Heart left ventricle (tissue), 16 donors: Measurements from ENCODE around the gene SPI1. TPM values are rescaled to one million over a fixed set of nuclear protein-coding genes. Genes with fewer than 3 reads are reported as not detected.

ENCODE experiments used
- ATAC-seq, 4 donors: fragments of 200-7000 bp; cut with Tn5 transposase; one replicate each; pipeline ENCODE4 v1.9.1; 2020 to 2022; ENCODE audit warnings: moderate library complexity in 4 of 4, mild to moderate bottlenecking in 3 of 4, moderate number of reproducible peaks in 1 of 4
- DNase-seq, 5 donors: peaks; one replicate each; pipeline ENCODE4 v3.0.0-alpha.2; 2020
- H3K27ac ChIP-seq, 12 donors: fragments of 200-600 bp; sonication (generic) in 4 of 12; one replicate each; pipeline versions ENCODE4 v1.5.0 to v1.8.0; 2016 to 2022; ENCODE audit warnings: mild to moderate bottlenecking in 2 of 12
- H3K27me3 ChIP-seq, 9 donors: fragments of 200-600 bp; sonication (generic) in 2 of 9; one replicate each; pipeline versions ENCODE4 v1.5.1 to v1.8.0; 2016 to 2022; ENCODE audit warnings: mild to moderate bottlenecking in 3 of 9
- H3K36me3 ChIP-seq, 9 donors: fragments of 200-600 bp; sonication (generic) in 2 of 9; one replicate each; pipeline versions ENCODE4 v1.5.0 to v1.8.0; 2018 to 2022; ENCODE audit warnings: mild to moderate bottlenecking in 2 of 9
- H3K4me1 ChIP-seq, 12 donors: fragments of 200-600 bp; sonication (generic) in 4 of 12; one replicate each; pipeline versions ENCODE4 v1.5.0 to v1.8.0; 2016 to 2022; ENCODE audit warnings: mild to moderate bottlenecking in 3 of 12
- H3K4me3 ChIP-seq, 12 donors: fragments of 200-600 bp; sonication (generic) in 4 of 12; one replicate each; pipeline versions ENCODE4 v1.5.0 to v1.8.0; 2017 to 2022; ENCODE audit warnings: mild to moderate bottlenecking in 9 of 12, moderate library complexity in 4 of 12
- H3K9me3 ChIP-seq, 12 donors: fragments of 200-600 bp; sonication (generic) in 4 of 12; one replicate each; pipeline versions ENCODE4 v1.5.0 to v1.8.0; 2016 to 2022; ENCODE audit warnings: mild to moderate bottlenecking in 1 of 12
- POLR2A ChIP-seq, 2 donors: fragments of 450-650 bp; IDR thresholded peaks; one replicate each; pipeline ENCODE4 v1.6.1; 2017; ENCODE audit warnings: antibody characterized with exemption in 2 of 2, mild to moderate bottlenecking in 2 of 2, moderate library complexity in 2 of 2
- WGBS, 4 donors: extraction: QIAGEN DNeasy Blood & Tissue Kit in 2 of 4; methylation state at CpG; one replicate each; pipeline versions ENCODE4 v1.1.5 to v1.1.7; 2013 to 2018; 5-methylcytosine and 5-hydroxymethylcytosine counted together
- intact Hi-C, 10 donors: fragments of 100-400 bp; cut with DNase I; formaldehyde crosslinking; loops; one replicate each; pipeline versions ENCODE4 v1.11.1 to v1.14.2; 2022
- polyA plus RNA-seq, 2 donors: library from polyadenylated mRNA; stranded (reverse); fragments of 200-250 nt; gene quantifications; one replicate each; pipeline ENCODE4 v1.2.3, GENCODE V29; 2013
- total RNA-seq, 9 donors: library from RNA; depleted of rRNA in 2 of 9; stranded (reverse); fragments of >200 nt in 2 of 9; fragmentation: NEBNext Ultra II Directional in 3 of 9; extraction: Animal tissue kit (Norgen Biotek cat#: 25700) in 3 of 9; gene quantifications; one replicate each; pipeline versions ENCODE4 v1.1.0 to v1.2.4, GENCODE V29; 2016 to 2023
- TF ChIP-seq, protein P1 (sequence below), 12 donors: fragments of 200-600 bp; sonication (generic) in 4 of 12; IDR thresholded peaks; one replicate each; pipeline versions ENCODE4 v1.5.0 to v1.8.0; 2018 to 2022; ENCODE audit warnings: antibody characterized with exemption in 12 of 12, mild to moderate bottlenecking in 5 of 12
- donor health status: ischemic (EF 13 %, LVEDD 7.1; RV severe dilation, severe dysfunction).
- donor health status: healthy with polysubstance abuse.
- donor health status: DM: no; HTN: yes; CAD: no.
- donor health status: DM: no; HTN: no; CAD: no.
- donor health status: ischemic (EF 25% LVEDD 6.9; RV normal size, moderate dysfunction).
- donor health status: ischemic (EF 25% LVEDD 5.7; RV mildly dilated, moderate dysfunction).
- donor health status: healthy.
- donor health status: DM: yes; HTN: yes; CAD: no.
- donor health status: ischemic (EF 35%, LVEDD 5.7; RV mildly dilated, moderate dysfunction).
- donor health status: nonischemic (EF 11% LVEDD 7.7; RV severe dilation, severe dysfunction).
- donor health status: DM: yes; HTN: yes; CAD: no.
- donor health status: PGD.
- donor health status: ischemic (EF 29% LVEDD 5.4; RV normal size, mild dysfunction).
- donor health status: nonischemic (EF 23%, LVEDD 6.1; RV moderate dilation, normal function).

Gene SPI1
- total and polyA plus RNA-seq, 11 donors: 2.8 to 78.9 (median 8.1) TPM

DNA sequence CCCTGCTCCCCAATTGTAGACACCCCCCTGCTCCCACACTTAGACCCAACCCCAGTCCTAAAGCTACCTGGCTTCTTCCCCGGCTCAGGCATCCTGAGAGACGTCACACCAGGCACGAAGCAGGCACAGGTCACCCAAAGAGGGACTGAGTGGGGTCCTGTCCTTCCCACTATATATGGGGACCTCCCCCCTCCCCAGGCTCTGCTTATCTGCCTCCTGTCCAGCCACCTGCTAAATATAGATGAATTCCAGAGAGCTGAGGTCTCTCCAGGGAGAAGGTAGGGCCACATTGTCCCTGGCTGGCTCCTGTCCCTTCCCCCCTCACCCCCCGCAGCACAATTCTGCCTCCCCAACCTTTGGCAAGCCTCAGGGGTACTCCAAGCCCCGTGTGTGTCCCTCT lies 25.8 kb downstream of the SPI1 start, which contains the start of gene MYBPC3:
Gene MYBPC3 (minus strand): TSS at position 147 of the 400 bp plus-strand sequence. CDS start 55 bp downstream, at position 92.
- Histone ChIP-seq H3K9me3 (no peaks in the 10 kb centered on the region), H3K4me1 (peaks cover 0 to 34% (median 8%) of the 10 kb centered on the region in 12 donors), H3K27me3 (no peaks in the 10 kb centered on the region), H3K36me3 (peaks cover 0 to 36% (median 10%) of the 10 kb centered on the region in 9 donors), H3K27ac (peak within 1 kb of the TSS; percentile 79 to 99 (median 96)), H3K4me3 (peak within 1 kb of the TSS; percentile 48 to 95 (median 66))
- peak in 4 of 5 donors; percentile 78 to 85 (median 82) for DNase-seq
- TF ChIP-seq, protein P1, sequence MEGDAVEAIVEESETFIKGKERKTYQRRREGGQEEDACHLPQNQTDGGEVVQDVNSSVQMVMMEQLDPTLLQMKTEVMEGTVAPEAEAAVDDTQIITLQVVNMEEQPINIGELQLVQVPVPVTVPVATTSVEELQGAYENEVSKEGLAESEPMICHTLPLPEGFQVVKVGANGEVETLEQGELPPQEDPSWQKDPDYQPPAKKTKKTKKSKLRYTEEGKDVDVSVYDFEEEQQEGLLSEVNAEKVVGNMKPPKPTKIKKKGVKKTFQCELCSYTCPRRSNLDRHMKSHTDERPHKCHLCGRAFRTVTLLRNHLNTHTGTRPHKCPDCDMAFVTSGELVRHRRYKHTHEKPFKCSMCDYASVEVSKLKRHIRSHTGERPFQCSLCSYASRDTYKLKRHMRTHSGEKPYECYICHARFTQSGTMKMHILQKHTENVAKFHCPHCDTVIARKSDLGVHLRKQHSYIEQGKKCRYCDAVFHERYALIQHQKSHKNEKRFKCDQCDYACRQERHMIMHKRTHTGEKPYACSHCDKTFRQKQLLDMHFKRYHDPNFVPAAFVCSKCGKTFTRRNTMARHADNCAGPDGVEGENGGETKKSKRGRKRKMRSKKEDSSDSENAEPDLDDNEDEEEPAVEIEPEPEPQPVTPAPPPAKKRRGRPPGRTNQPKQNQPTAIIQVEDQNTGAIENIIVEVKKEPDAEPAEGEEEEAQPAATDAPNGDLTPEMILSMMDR (IDR thresholded peaks at IDR 0.05): no peak
- peak; percentile 47 to 75 for TF ChIP-seq POLR2A (IDR thresholded peaks at IDR 0.05)
- intact Hi-C loops: loop anchor here in 8 of 10 donors (2.0 to 10.0 kb wide), 9 partner anchors 65 to 468 kb away; partner anchors contain the start of genes MADD (in 4 of the 8), ARFGAP2 (in 1 of the 8), NR1H3 (in 1 of the 8) and PACSIN3 (in 1 of the 8)
- 41 to 46% (median 46%) methylated on average over 4 to 5 of the region's 5 CpGs for WGBS, 4 donors
- ATAC-seq: peak; percentile 56 to 72 (median 61)

DNA sequence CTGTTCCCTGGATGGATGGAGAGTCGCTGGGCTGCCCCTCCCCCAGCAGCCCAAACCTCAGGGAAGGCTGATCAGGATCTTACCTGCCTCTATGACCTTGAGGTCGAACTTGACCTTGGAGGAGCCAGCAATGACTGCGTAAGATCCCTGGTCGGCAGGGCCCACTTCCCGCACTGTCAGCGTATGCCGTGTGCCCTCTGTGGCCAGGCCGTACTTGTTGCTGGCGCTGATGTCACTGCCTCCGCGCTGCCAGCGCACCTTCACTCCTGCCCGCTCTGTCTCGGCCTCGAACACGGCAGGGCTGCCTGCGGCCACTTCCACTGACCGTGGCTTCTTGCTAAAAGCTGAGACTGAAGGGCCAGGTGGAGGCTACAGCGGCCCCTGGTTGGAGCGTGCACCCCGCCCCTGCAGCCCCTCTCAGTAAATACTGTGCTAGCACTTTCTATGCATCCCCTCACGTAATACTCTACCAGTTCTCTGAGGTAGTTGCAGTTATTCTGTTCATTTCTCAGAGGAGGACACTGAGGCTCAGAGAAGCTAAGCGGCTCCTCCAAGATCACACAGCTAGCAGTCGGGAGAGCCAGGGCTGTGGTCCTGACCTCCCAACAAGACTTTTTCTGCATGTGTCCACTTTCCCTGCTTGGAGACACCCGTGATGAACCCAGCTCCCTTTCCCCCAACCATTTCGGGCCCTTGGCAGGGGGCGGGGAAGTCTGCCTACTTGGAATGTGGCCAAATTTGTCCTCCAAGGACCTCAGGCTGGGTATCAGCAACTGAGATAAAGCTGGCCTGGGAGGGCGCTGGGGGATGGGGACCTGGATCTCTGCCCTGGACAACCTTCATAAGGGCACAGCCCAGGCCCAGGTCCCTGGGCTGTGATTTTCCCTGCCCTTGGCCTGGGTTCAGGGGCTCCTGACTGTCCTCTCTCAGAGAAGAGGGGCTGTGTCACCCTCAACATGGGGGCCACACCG lies 26.9 kb downstream of the SPI1 start:
- Histone ChIP-seq H3K27me3 (no peaks in the 10 kb centered on the region), H3K4me3 (peak overlapping the region; percentile 48 to 95 (median 66)), H3K36me3 (peaks cover 0 to 47% (median 18%) of the 10 kb centered on the region in 9 donors), H3K27ac (peak overlapping the region; percentile 79 to 99 (median 96)), H3K4me1 (peaks cover 0 to 42% (median 8%) of the 10 kb centered on the region in 12 donors), H3K9me3 (no peaks in the 10 kb centered on the region)
- WGBS, 4 donors: 46 to 57% (median 51%) methylated on average over 28 to 29 of the region's 29 CpGs
- intact Hi-C loops: loop anchor here in 8 of 10 donors (2.0 to 10.0 kb wide), 9 partner anchors 64 to 467 kb away; partner anchors contain the start of genes MADD (in 4 of the 8), ARFGAP2 (in 1 of the 8), NR1H3 (in 1 of the 8) and PACSIN3 (in 1 of the 8)
- ATAC-seq (peak; percentile 53 to 69 (median 55)), DNase-seq (peak; percentile 81 to 91 (median 85))
- TF ChIP-seq POLR2A (IDR thresholded peaks at IDR 0.05): no peak
- TF ChIP-seq, protein P1 (IDR thresholded peaks at IDR 0.05): no peak

DNA sequence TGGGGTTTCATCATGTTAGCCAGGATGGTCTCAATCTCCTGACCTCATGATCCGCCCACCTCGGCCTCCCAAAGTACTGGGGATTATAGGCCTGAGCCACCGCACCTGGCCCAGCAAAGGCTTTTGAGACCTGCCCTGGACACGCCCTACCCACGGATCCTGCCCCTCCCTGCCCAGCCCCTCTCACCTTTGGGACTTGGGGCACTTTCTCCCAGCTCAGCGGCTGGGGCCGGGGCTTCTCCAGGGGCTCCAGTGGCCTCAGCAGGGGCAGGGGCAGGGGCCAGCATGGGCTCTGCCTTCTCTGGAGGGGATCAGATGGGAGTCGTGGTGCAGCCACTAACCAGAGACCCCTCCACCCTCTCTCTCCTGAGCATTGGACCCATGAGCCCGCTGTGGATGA lies 28.0 kb downstream of the SPI1 start:
- DNase-seq: peak in 4 of 5 donors; percentile 7 to 40 (median 22)
- Histone ChIP-seq H3K27me3 (no peaks in the 10 kb centered on the region), H3K4me3 (peak overlapping the region; percentile 48 to 95 (median 66)), H3K9me3 (no peaks in the 10 kb centered on the region), H3K27ac (peak overlapping the region; percentile 46 to 99 (median 96)), H3K36me3 (peaks cover 0 to 58% (median 21%) of the 10 kb centered on the region in 9 donors), H3K4me1 (peaks cover 0 to 48% (median 8%) of the 10 kb centered on the region in 12 donors)
- WGBS, 4 donors: 52 to 60% (median 55%) methylated on average over 5 to 9 of the region's 9 CpGs
- TF ChIP-seq POLR2A (IDR thresholded peaks at IDR 0.05): no peak
- TF ChIP-seq, protein P1 (IDR thresholded peaks at IDR 0.05): no peak
- ATAC-seq: no peak
- intact Hi-C loops: loop anchor here in 8 of 10 donors (5.0 to 10.0 kb wide), 8 partner anchors 63 to 466 kb away; partner anchors contain the start of genes MADD (in 4 of the 8), ARFGAP2 (in 1 of the 8), NR1H3 (in 1 of the 8) and PACSIN3 (in 1 of the 8)
